Stomach (tissue), 4 donors: Measurements from ENCODE around the gene ZNF648.

Experiments
- EP300 ChIP-seq: sonication (generic); formaldehyde crosslinking; IDR thresholded peaks from one replicate; pipeline ENCODE4 v1.6.1; 2017; ENCODE audit warnings: antibody characterized with exemption
- POLR2A ChIP-seq, 4 donors: fragments of 450-650 bp; IDR thresholded peaks; one replicate each; pipeline ENCODE4 v1.6.1; 2016; ENCODE audit warnings: antibody characterized with exemption in 4 of 4, control low read depth in 2 of 4, mild to moderate bottlenecking in 1 of 4, moderate library complexity in 1 of 4
- POLR2AphosphoS5 ChIP-seq, 3 donors: sonication (generic); formaldehyde crosslinking; IDR thresholded peaks; one replicate each; pipeline ENCODE4 v1.6.1; 2016; ENCODE audit warnings: antibody characterized with exemption in 3 of 3
- TF ChIP-seq, protein P1 (sequence below), 7 experiments: fragments of 450-650 bp in 4 of 7; fragments of 200-600 bp in 3 of 7; sonication (generic) in 3 of 7; IDR thresholded peaks; one replicate each; pipeline ENCODE4 v1.5.1; 2016 to 2019; ENCODE audit warnings: antibody characterized with exemption in 7 of 7, control low read depth in 2 of 7, mild to moderate bottlenecking in 1 of 7

DNA sequence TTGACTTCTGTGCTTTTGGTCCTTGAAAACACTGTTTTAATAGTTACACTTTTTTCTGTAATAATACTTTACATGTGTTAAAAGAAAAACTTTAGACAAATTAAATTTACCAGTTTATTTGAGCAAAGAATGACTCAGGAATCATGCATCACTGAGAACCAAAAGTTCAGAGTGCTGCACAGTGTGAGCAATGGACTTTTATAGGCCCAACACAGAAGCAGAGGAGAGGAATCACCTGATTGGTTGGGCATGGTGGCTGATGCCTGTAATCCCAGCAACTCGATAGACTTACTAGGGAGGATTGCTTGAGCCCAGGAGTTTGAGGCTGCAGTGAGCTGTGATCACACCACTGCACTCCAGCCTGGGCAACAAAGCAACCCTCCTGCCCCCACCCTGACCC, 29.3 kb downstream of the ZNF648 start:
- TF ChIP-seq, protein P1, sequence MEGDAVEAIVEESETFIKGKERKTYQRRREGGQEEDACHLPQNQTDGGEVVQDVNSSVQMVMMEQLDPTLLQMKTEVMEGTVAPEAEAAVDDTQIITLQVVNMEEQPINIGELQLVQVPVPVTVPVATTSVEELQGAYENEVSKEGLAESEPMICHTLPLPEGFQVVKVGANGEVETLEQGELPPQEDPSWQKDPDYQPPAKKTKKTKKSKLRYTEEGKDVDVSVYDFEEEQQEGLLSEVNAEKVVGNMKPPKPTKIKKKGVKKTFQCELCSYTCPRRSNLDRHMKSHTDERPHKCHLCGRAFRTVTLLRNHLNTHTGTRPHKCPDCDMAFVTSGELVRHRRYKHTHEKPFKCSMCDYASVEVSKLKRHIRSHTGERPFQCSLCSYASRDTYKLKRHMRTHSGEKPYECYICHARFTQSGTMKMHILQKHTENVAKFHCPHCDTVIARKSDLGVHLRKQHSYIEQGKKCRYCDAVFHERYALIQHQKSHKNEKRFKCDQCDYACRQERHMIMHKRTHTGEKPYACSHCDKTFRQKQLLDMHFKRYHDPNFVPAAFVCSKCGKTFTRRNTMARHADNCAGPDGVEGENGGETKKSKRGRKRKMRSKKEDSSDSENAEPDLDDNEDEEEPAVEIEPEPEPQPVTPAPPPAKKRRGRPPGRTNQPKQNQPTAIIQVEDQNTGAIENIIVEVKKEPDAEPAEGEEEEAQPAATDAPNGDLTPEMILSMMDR (IDR thresholded peaks at IDR 0.05), result no peak
- TF ChIP-seq POLR2A (IDR thresholded peaks at IDR 0.05) (no peak), POLR2AphosphoS5 (IDR thresholded peaks at IDR 0.05) (no peak), EP300 (no peak)
